CD4-positive, alpha-beta memory T cell (primary cell): ENCODE measurements around the gene JTB. TPM values are rescaled to one million over a fixed set of nuclear protein-coding genes. Genes with fewer than 3 reads are reported as not detected.
"Not testable (repeated sequence)": the region's sequence is repeated elsewhere in the genome, so short reads cannot be mapped to it uniquely, and the experiment has no call there.

Source experiments
- CTCF ChIA-PET: fragments of 350-600 bp; sonication (Branson Sonifier 250); formaldehyde crosslinking; loops from one replicate; lab custom pipeline; 2021; ENCODE audit warnings: inconsistent platforms; ENCODE audit not compliant: partially characterized antibody; lab: Charles Lee
- POLR2A ChIA-PET: fragments of 350-600 bp; sonication (Branson Sonifier 250); formaldehyde crosslinking; loops from one replicate; lab custom pipeline; 2021; ENCODE audit not compliant: partially characterized antibody; lab: Charles Lee
- DNase-seq, 5 donors: peaks; one replicate each; pipeline versions ENCODE4 v3.0.0 to v3.0.0-alpha.2; 2020 to 2022; ENCODE audit warnings: mixed read lengths in 1 of 5
- H3K27ac ChIP-seq: one replicate; pipeline ENCODE4 v1.7.0; 2013; ENCODE audit warnings: low read depth, low read length
- H3K27me3 ChIP-seq: 2 replicates; pipeline ENCODE4 v1.7.0; 2013; ENCODE audit warnings: mild to moderate bottlenecking, low read length, moderate library complexity; ENCODE audit not compliant: insufficient read depth
- H3K36me3 ChIP-seq: 2 replicates; pipeline ENCODE4 v1.7.0; 2013; ENCODE audit warnings: mild to moderate bottlenecking, low read length, moderate library complexity; ENCODE audit not compliant: insufficient read depth
- H3K4me1 ChIP-seq: 2 replicates; pipeline ENCODE4 v1.7.0; 2013; ENCODE audit warnings: mild to moderate bottlenecking, low read length, moderate library complexity; ENCODE audit not compliant: insufficient read depth
- H3K4me3 ChIP-seq, 2 donors: one replicate each; pipeline ENCODE4 v1.7.0; 2013; ENCODE audit warnings: low read length in 2 of 2, mild to moderate bottlenecking in 1 of 2
- H3K9me3 ChIP-seq, 2 donors: one replicate each; pipeline ENCODE4 v1.7.0; 2013; ENCODE audit warnings: low read length in 2 of 2, control low read depth in 1 of 2; ENCODE audit not compliant: control insufficient read depth in 1 of 2
- H3K27ac Mint-ChIP-seq, 7 donors: one replicate each; pipeline ENCODE4 v1.8.0; 2020 to 2021; ENCODE audit warnings: mixed read lengths in 7 of 7, mild to moderate bottlenecking in 6 of 7, inconsistent platforms in 3 of 7, moderate library complexity in 3 of 7
- H3K27me3 Mint-ChIP-seq, 2 donors: one replicate each; pipeline ENCODE4 v1.8.0; 2020 to 2021; ENCODE audit warnings: mixed read lengths in 2 of 2
- H3K36me3 Mint-ChIP-seq, 2 donors: one replicate each; pipeline ENCODE4 v1.8.0; 2020 to 2021; ENCODE audit warnings: mixed read lengths in 2 of 2, inconsistent platforms in 1 of 2, mild to moderate bottlenecking in 1 of 2
- H3K4me1 Mint-ChIP-seq, 4 donors: one replicate each; pipeline ENCODE4 v1.8.0; 2020 to 2021; ENCODE audit warnings: mixed read lengths in 4 of 4, mild to moderate bottlenecking in 1 of 4
- H3K4me3 Mint-ChIP-seq, 8 donors: one replicate each; pipeline ENCODE4 v1.8.0; 2020 to 2021; ENCODE audit warnings: mixed read lengths in 8 of 8, mild to moderate bottlenecking in 7 of 8, moderate library complexity in 6 of 8, inconsistent platforms in 3 of 8
- H3K9me3 Mint-ChIP-seq, 8 donors: one replicate each; pipeline ENCODE4 v1.8.0; 2020 to 2021; ENCODE audit warnings: mixed read lengths in 8 of 8, mild to moderate bottlenecking in 5 of 8, inconsistent platforms in 3 of 8, moderate library complexity in 1 of 8
- intact Hi-C: fragments of 100-400 bp; cut with micrococcal nuclease; formaldehyde crosslinking; loops from one replicate; pipeline ENCODE4 v1.15.1; 2023
- polyA plus RNA-seq, 2 donors: library from polyadenylated mRNA; unstranded; fragments of 300-500 nt; fragmentation: Illumina TruSeq; gene quantifications; one replicate each; pipeline ENCODE4 v1.2.3, GENCODE V29; 2021
- total RNA-seq, 2 experiments: library from RNA; stranded (reverse); gene quantifications; one replicate each; pipeline ENCODE4 v1.2.3, GENCODE V29; 2021

The JTB gene
- total and polyA plus RNA-seq, 4 experiments from 2014 or later: 121 to 445 (median 207) TPM

- Mint-ChIP-seq H3K36me3 (peaks cover 4 to 5% of the 10 kb centered on the region in 2 donors), H3K4me1 (peaks cover under 1 to 4% (median 2%) of the 10 kb centered on the region in 4 donors)
- CTCF ChIA-PET: interaction anchor here (1.9 kb wide), 1 partner anchor 14 kb away, joined by 4 read pairs; no protein-coding TSS in a partner anchor
Observed at GRCh38 chr1:154000420-154000819, 22.9 kb upstream of the JTB start.

GRCh38 chr1:153996882-153997281 is 19.4 kb upstream of the JTB start:
- H3K36me3 Mint-ChIP-seq: peaks cover 20 to 28% of the 10 kb centered on the region in 2 donors
- H3K27me3 Mint-ChIP-seq, H3K9me3 ChIP-seq, H3K27ac ChIP-seq, H3K9me3 Mint-ChIP-seq, H3K4me3 Mint-ChIP-seq, POLR2A ChIA-PET, H3K4me3 ChIP-seq, CTCF ChIA-PET, intact Hi-C loops, H3K27me3 ChIP-seq, DNase-seq: not testable (repeated sequence)
- Histone ChIP-seq H3K4me1 (peaks cover 19% of the 10 kb centered on the region), H3K36me3 (peaks cover 11% of the 10 kb centered on the region)
- H3K4me1 Mint-ChIP-seq: peaks cover 8 to 17% (median 12%) of the 10 kb centered on the region in 4 donors
- H3K27ac Mint-ChIP-seq: peak overlapping the region in 2 of 7 donors; percentile 52 to 70

More at GRCh38 chr1:154000420-154000819, 22.9 kb upstream of the JTB start:
- POLR2A ChIA-PET: interaction anchor here (3.3 kb wide), 1 partner anchor 9 kb away, joined by 17 read pairs; no protein-coding TSS in a partner anchor
- intact Hi-C loops: no loop called here
- no peaks in the 10 kb centered on the region for H3K4me1 ChIP-seq
- Mint-ChIP-seq H3K9me3 (no peaks in the 10 kb centered on the region), H3K4me3 (no peak overlapping the region), H3K27me3 (no peaks in the 10 kb centered on the region), H3K27ac (no peak overlapping the region)
- no peaks in the 10 kb centered on the region for H3K9me3 ChIP-seq
- no peak for DNase-seq
- H3K4me3 ChIP-seq: no peak overlapping the region
- H3K27me3 ChIP-seq: no peaks in the 10 kb centered on the region
- no peak overlapping the region for H3K27ac ChIP-seq
- H3K36me3 ChIP-seq: no peaks in the 10 kb centered on the region

GRCh38 chr1:153995640-153996039 is 18.2 kb upstream of the JTB start:
- intact Hi-C loops: no loop called here
- Mint-ChIP-seq H3K27ac (peak overlapping the region in 3 of 7 donors; percentile 43 to 65 (median 65)), H3K4me1 (peaks cover 14 to 27% (median 20%) of the 10 kb centered on the region in 4 donors), H3K27me3 (no peaks in the 10 kb centered on the region), H3K4me3 (peak overlapping the region in 1 of 8 donors; percentile 10), H3K36me3 (peaks cover 29 to 39% of the 10 kb centered on the region in 2 donors), H3K9me3 (peaks cover 0 to 5% (median 0%) of the 10 kb centered on the region in 8 donors)
- no peak overlapping the region for H3K4me3 ChIP-seq
- CTCF ChIA-PET: interaction anchor here (1.1 to 1.5 kb wide), 2 partner anchors 9 to 198 kb away, joined by 3 to 7 read pairs; partner anchors contain the start of gene RAB13
- H3K27ac ChIP-seq: no peak overlapping the region
- POLR2A ChIA-PET: interaction anchor here (1.6 to 1.9 kb wide), 2 partner anchors 18 to 73 kb away, joined by 6 to 7 read pairs; partner anchors contain the start of genes GATAD2B and JTB
- no peaks in the 10 kb centered on the region for H3K9me3 ChIP-seq
- no peak for DNase-seq
- H3K4me1 ChIP-seq: peaks cover 26% of the 10 kb centered on the region
- H3K36me3 ChIP-seq: peaks cover 15% of the 10 kb centered on the region
- no peaks in the 10 kb centered on the region for H3K27me3 ChIP-seq

- Histone ChIP-seq H3K4me3 (no peak overlapping the region), H3K36me3 (peaks cover 15% of the 10 kb centered on the region), H3K27me3 (no peaks in the 10 kb centered on the region), H3K4me1 (peaks cover 29% of the 10 kb centered on the region), H3K9me3 (no peaks in the 10 kb centered on the region), H3K27ac (no peak overlapping the region)
- H3K27ac Mint-ChIP-seq: peak overlapping the region in 2 of 7 donors; percentile 53 to 65
- CTCF ChIA-PET: interaction anchor here (1.1 to 1.5 kb wide), 2 partner anchors 9 to 198 kb away, joined by 3 to 7 read pairs; partner anchors contain the start of gene RAB13
- H3K9me3 Mint-ChIP-seq: peaks cover 0 to 6% (median 0%) of the 10 kb centered on the region in 8 donors
- peaks cover 29 to 41% of the 10 kb centered on the region in 2 donors for H3K36me3 Mint-ChIP-seq
- no peaks in the 10 kb centered on the region for H3K27me3 Mint-ChIP-seq
- peaks cover 18 to 31% (median 24%) of the 10 kb centered on the region in 4 donors for H3K4me1 Mint-ChIP-seq
- intact Hi-C loops: no loop called here
- POLR2A ChIA-PET: interaction anchor here (0.6 to 1.9 kb wide), 3 partner anchors 17 to 238 kb away, joined by 3 to 7 read pairs (median 6); partner anchors contain the start of genes GATAD2B and JTB
- peak overlapping the region in 1 of 8 donors; percentile 10 for H3K4me3 Mint-ChIP-seq
- no peak for DNase-seq
Observed at GRCh38 chr1:153995202-153995601, 17.7 kb upstream of the JTB start.

GRCh38 chr1:153991806-153992205 is 14.3 kb upstream of the JTB start:
- peaks cover 19 to 38% (median 29%) of the 10 kb centered on the region in 4 donors for H3K4me1 Mint-ChIP-seq
- H3K27me3 Mint-ChIP-seq: no peaks in the 10 kb centered on the region
- Histone ChIP-seq H3K27ac (peak overlapping the region; percentile 93), H3K9me3 (no peaks in the 10 kb centered on the region), H3K4me3 (peak overlapping the region in 1 of 2 donors; percentile 92), H3K27me3 (no peaks in the 10 kb centered on the region), H3K4me1 (peaks cover 36% of the 10 kb centered on the region), H3K36me3 (peaks cover 15% of the 10 kb centered on the region)
- CTCF ChIA-PET: interaction anchor here (1.3 to 11.0 kb wide), 5 partner anchors 14 to 343 kb away, joined by 3 to 169 read pairs (median 6); partner anchors contain the start of genes CREB3L4, DENND4B and JTB
- DNase-seq: no peak
- peaks cover 29 to 41% of the 10 kb centered on the region in 2 donors for H3K36me3 Mint-ChIP-seq
- peak overlapping the region; percentile 94 to 99 (median 98) for H3K4me3 Mint-ChIP-seq
- H3K27ac Mint-ChIP-seq: peak overlapping the region; percentile 93 to 100 (median 100)
- peaks cover 0 to 6% (median 0%) of the 10 kb centered on the region in 8 donors for H3K9me3 Mint-ChIP-seq
- intact Hi-C loops: loop anchor here (2.0 kb wide), 2 partner anchors 191 to 359 kb away; no protein-coding TSS in a partner anchor
- POLR2A ChIA-PET: interaction anchor here (0.6 to 8.0 kb wide), 18 partner anchors 9 to 358 kb away, joined by 3 to 164 read pairs (median 21); partner anchors contain the start of genes CHTOP, CREB3L4, DENND4B and GATAD2B

- Histone ChIP-seq H3K36me3 (peaks cover 15% of the 10 kb centered on the region), H3K27ac (peak overlapping the region; percentile 93), H3K27me3 (no peaks in the 10 kb centered on the region), H3K4me3 (peak overlapping the region; percentile 87 to 92), H3K4me1 (peaks cover 37% of the 10 kb centered on the region), H3K9me3 (no peaks in the 10 kb centered on the region)
- ChIA-PET POLR2A (interaction anchor here (0.6 to 8.0 kb wide), 47 partner anchors 10 to 964 kb away, joined by 3 to 164 read pairs (median 6); partner anchors contain the start of genes CHTOP, CREB3L4, CRTC2 and DENND4B), CTCF (interaction anchor here (1.3 to 11.0 kb wide), 6 partner anchors 13 to 344 kb away, joined by 3 to 169 read pairs (median 5); partner anchors contain the start of genes CREB3L4, DENND4B and JTB)
- H3K4me1 Mint-ChIP-seq: peaks cover 22 to 44% (median 33%) of the 10 kb centered on the region in 4 donors
- H3K9me3 Mint-ChIP-seq: peaks cover 0 to 6% (median 0%) of the 10 kb centered on the region in 8 donors
- H3K27me3 Mint-ChIP-seq: peaks cover 2 to 3% of the 10 kb centered on the region in 2 donors
- intact Hi-C loops: loop anchor here (2.0 kb wide), 2 partner anchors 192 to 358 kb away; no protein-coding TSS in a partner anchor
- H3K27ac Mint-ChIP-seq: peak overlapping the region; percentile 93 to 100 (median 100)
- no peak for DNase-seq
- H3K36me3 Mint-ChIP-seq: peaks cover 29 to 41% of the 10 kb centered on the region in 2 donors
- H3K4me3 Mint-ChIP-seq: peak overlapping the region; percentile 94 to 99 (median 98)
Observed at GRCh38 chr1:153991151-153991630, 13.7 kb upstream of the JTB start.
